Hematopoietic multipotent progenitor cell treated with erythropoietin and hydrocortisone succinate and interleukin-3 and kit ligand, for 4 days (in vitro differentiated cells): ENCODE results near the gene MACROD2.
"Not testable (repeated sequence)": the region's sequence is repeated elsewhere in the genome, so short reads cannot be mapped to it uniquely, and the experiment has no call there.

Experiments
- DNase-seq: peaks from one replicate; pipeline ENCODE4 v3.0.0-alpha.2; 2015

The MACROD2 gene

DNA sequence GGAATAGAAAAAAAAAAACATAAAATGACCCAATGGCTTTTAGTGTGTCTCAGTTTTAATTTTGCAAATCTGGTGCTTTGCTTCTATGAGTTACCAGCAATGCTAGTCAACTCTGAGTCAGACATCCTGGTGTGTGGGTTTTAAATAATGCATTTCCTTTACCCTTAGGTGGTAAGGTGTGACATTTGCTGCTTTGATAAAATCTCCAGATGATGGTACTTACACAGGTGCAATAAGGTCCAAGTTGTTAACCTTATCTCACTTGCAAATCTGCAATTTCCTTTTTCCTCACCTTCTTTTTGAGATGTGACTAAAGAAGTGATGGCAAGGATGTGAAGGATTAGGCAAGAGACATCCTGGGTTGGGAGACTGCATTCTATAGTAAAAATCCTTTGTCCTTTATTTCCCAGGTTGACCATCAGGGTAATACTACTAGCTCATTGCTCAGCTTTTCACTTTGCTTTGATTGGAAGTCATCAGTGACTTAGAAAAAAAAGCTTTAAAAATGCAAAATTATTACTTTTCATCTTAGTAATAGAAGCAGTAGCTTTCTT lies 1160.6 kb downstream of the MACROD2 start:
- DNase-seq: no peak

DNA sequence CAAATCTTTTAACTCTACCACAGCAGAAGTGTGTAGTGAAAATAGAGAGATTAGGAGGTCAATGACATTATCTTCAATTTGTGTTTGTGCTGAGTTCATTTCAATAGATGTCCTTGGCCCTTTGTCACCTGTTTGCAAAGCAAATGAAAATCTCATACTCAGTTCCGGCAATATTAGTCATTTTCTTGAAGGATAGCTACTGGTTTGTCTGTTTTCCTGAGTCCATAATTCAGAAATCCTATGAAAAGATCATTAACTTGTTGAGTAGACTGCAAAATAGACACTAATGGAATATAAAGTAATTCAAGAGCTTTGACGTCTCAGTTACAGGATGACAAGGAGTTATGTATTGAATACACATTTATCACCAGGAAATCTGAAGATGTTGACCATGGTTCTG lies 1163.2 kb downstream of the MACROD2 start:
- DNase-seq: no peak

DNA sequence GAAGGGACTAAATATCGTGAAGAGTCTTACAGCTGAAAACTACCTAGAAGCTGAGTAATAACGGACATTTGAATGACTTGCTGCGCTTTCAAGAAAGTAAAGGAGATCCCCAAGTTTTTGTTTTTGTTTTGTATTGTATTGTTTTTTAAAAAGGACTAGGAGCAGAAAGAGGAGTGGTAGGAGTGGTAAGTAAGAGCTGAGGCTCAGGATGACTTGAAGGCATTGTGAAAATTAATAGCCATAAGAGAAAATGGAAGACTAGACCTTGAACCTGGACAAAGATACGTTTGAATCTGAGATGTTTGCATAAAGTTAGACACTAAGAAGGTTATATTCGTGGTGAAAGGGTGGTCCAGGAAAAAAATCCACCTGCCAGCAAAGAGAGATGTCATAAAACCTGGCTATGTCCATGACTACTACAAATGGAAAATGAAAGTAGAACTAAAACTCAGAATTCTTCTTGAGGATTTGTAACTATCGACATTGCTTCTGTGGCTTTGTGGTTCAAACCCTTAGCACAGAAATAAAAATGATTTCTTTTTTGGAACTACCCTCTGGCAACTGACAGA lies 1166.8 kb downstream of the MACROD2 start:
- no peak for DNase-seq

DNA sequence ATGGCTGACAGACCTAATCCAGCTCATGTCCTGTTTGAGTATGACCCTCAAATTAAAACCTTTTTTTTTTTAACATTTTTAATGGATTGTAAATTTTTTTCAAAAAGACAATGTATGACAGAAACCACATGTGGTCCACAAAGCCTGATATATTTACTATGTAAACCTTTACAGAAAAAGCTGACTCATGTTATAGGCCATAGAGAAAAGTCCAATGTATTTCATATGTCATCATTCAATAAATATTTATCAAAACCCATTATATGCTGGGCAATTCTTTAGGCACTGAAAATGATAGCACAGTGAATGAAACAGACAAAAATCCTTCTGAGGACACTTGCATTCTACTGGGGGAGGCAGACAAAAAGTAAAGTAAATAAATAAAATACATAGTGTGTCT lies 1168.3 kb downstream of the MACROD2 start:
- DNase-seq: no peak

DNA sequence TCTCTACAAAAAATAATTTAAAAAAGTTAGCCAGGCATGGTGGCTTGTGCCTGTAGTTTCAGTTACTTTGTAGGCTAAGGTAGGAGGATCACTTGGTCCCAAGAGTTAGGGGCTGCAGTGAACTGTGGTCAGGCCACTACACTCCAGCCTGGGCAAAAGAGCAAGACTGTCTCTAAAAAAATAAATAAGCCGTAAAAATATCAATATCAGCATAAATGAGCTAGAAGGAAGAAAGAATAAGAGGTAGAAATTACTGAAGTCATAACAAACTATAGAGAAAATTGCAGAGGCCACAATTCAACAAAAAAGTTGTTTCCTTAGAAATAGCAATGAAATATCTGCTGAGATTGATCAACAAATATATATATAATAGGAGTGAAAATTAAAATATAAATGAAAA lies 1169.4 kb downstream of the MACROD2 start:
- no peak for DNase-seq

DNA sequence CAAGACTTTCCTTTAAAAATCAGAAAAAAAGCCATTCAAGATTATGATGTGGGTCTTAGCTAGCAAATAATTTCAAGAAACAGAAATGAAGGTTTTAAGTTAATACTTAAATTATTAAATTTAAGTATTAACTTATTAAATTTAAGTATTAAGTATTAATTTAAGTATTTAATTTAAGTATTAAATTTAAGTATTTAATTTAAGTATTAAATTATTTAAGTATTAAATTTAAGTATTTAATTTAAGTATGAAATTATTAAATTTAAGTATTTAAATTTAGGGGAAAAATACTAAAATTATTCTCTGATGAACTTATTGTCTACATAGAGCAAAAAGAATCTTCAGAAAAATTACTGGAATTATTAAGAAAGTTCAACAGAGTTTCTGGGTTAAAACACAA lies 1171.4 kb downstream of the MACROD2 start:
- DNase-seq: no peak

DNA sequence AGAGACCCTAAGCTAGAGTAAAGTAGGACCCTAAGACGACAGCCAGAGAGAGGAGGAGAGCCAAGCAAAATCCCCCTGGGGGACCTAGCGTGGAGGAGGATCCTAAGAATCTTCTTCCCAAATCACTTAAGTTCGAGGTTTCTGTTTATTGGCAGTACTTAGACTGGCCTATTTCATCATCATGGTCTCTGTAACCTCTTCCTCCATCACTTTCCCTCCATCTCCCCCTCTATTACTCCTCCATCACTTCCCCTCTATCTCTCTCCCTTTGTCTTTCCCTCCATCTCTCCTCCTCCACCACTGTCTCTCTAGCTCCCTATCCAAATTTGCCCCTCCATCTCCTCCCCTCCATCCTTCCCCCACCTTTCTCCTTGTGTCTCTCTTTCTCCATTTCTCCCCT lies 1175.7 kb downstream of the MACROD2 start:
- DNase-seq: no peak

DNA sequence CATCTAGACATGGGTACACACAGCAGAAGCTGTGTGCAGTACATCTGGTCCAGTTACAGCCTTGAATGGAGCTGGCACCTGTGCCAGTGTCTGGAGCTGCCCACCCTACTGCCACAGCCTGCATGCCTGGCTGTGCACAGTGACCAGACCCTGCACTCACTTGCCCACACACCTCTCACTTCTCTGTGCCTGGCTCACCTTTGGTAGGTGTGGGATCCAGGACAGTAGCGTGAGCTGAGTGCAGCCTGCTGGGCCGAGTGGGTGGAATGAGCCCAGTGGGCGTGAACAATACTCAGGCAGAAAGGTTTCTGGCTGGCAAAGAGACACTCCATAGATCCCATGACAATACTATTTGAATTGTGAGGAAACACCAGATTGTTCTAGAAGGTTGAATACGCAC lies 1181.6 kb downstream of the MACROD2 start:
- no peak for DNase-seq

DNA sequence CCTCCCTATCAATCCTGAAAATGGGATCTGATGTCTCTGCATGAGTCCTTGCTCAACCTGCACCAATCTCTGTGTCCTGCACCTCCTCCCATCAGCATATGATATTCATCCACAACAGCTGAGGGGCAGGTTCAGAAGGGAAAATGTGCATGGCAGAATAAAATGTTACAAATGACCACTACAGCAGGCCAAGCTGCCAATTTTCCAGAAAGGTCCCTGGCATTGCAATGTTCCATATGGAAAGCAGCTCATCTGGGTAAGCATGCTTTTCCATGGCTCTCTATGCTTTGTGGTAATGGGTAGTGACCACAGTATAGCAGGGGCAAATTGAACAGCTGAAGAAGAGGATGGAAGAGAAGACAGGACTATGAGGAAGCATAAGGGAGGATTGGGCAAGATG lies 1183.3 kb downstream of the MACROD2 start:
- no peak for DNase-seq

DNA sequence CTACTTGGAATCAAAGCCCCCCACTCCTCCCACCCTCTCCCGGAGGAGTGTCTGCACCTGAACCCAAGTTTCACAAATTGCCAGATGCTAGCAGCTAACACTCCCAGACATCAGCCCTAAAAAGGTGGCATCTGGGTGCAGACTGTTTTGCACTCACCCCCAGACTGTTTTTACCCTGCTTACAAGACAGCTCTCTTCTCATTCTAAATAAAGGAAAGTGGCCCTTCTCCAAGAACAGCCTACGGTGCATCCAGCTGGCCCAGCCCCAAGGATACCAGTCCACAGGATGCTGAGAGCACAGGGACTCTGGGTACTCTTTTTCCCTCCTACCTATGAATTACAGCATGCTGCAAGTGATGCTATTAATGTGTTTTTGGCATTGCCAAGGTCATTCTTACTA lies 1184.1 kb downstream of the MACROD2 start:
- no peak for DNase-seq

DNA sequence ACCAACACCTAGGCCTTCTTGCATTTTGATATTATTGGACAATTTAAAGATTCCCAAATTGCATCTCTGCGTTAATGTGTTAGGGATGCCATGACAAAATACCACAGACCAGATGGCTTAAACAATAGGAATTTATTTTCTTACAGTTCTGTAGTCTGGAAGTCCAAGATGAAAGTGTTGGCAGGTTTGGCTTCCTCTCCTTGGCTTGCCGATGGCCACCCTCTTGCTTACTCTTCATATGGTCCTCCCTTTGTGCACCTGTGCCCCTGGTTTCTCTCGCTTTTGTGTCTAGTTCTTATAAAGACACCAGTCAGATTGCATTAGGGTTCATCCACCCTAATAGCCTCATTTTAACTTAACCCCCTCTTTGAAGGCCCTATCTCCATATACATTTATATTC lies 1184.5 kb downstream of the MACROD2 start:
- DNase-seq: no peak

DNA sequence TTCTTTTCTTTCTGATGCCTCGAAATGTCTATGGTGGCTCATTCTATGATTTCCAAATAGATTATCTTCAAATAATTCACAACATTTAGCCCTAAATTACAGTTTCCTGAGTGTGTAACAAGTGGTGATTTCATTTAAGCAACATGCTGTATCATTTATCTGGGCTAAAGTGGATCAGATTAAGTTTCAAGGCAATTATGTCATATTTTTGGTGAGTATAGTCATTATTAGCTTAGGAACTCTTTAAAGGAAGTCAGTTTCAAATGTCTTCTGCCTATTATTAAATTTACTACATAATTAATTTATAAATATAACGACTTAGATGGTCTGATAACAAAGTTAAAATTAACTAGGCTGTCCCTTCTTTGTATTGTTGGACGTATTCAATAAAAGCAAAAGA lies 1190.0 kb downstream of the MACROD2 start:
- DNase-seq: no peak

DNA sequence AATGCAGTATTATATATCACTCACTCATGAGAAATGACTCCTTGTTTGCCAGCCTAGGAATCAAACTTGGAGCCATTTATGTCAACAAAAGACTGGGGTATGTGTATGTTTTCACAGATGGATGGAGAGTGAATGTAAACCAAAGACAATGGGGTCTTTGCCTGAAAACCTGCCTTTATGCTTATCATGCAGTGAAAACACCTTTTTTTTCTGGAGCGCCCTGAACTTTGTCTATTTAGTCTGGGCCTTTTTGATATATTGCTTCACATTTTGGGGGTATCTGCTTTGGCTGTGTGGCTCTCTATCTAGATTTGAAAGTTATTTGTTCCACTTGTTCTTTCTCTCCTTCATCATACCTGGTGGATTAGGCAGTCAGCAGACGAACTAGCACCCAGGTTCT lies 1190.6 kb downstream of the MACROD2 start:
- DNase-seq: no peak

DNA sequence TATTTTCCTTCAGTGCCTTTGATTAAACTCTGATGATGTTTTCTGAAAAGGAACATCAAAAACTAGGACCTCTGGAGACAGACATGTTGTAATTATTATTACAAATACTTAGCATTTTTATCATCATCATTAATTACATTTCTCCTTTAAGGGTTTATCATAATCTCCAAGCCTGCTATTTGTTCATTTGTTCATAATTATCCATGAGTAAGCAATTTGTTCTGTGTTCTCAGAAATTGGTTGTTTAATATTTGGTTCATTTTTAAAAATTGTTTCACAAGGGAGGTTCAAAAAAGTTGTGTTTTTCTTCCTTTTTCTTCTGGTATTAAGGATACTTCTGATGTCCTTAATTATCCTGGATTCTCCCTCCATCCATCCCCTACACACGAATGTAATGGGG lies 1192.3 kb downstream of the MACROD2 start:
- DNase-seq: no peak

DNA sequence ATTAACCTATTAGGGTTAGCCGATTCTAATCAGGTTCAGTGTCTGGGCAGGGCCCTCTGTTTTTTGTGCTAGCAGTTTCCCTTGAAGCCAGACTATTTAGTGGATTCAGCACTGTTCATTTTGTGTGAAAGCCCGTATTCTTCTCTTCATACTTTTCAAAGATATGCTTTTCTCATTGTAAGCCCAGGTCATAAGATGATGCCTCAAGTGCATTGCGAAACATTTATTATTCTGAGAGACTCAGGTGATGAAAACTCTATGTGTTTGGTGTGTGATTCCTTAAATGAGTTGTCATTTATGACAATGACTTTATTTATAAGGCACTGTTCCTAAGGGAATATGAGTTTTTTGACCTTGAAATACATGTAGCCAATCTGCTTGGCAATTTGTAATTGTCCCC lies 1193.1 kb downstream of the MACROD2 start:
- DNase-seq: no peak

DNA sequence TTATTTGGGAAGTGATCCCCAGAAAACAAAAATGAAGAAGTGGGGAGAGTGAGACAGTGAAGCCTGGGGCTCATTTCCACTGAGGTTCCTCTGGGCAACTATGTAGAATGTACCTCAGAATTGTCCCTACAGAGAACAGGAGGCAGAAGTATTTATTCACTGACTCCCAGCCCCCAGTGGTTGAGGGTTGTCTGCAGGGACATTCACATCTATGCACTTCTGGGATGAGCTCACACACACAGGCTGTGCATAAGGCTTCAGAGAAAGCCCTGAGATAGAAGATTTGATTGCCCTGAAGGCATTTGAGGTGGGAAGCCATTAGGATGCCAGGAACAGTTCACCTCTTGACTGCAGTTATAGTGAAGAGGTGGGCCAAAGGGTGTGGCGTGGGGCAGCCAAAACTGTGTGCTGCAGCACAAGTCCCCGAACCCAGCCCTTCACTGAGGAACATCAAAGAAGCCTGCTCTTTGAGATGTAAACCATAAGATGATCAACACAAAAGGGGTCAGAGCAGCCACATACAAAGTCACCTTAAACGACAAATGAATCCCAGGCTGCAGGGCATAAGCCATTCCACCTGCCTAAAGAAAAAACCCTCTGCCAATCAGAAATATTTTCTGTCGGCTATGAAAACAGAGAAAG lies 1195.9 kb downstream of the MACROD2 start:
- DNase-seq: no peak

DNA sequence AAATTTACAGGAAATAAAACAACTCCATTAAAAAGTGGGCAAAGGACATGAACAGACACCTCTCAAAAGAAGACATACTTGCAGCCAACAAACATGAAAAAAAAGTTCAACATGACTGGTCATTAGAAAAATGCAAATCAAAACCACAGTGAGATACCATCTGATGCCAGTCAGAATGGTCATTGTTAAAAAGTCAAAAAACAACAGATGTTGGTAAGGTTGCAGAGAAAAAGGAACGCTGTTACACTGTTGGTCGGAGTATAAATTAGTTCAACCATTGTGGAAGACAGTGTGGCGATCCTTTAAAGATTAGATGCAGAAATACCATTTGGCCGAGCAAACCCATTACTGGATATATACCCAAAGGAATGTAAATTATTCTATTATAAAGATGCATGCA lies 1200.1 kb downstream of the MACROD2 start:
- no peak for DNase-seq

DNA sequence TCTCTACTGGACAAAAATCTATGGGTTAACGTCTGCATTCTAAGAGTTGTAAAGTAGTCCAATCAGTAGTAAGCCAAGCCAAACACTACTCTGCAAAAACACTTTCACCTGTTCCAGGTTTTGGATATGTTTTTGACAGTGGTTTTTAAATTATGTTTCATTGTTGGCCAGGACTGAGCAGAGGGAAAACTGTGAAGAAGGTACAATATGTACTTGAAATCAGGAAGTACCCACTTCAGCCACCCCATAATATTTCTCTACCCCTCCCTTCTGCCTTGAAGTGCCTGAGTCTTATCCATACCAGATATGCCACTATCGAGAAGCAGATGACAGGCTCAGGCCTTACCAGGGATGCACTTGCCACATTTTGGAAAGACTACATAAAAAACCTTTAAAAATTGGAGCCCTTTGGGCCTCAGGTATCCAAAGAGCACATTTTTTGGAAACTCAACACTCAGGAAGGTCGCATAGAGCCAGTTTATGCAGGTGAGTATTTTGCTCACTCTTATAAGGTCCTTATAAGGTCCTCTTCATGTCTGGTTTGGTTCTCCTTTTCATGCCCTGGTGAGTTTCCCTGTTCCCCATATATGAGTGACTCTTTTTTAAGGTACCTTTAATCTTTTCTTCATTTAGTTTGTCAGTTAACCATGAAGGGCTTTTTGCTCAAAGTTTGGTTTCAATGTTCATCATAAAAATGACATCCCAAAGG lies 1201.4 kb downstream of the MACROD2 start:
- no peak for DNase-seq

DNA sequence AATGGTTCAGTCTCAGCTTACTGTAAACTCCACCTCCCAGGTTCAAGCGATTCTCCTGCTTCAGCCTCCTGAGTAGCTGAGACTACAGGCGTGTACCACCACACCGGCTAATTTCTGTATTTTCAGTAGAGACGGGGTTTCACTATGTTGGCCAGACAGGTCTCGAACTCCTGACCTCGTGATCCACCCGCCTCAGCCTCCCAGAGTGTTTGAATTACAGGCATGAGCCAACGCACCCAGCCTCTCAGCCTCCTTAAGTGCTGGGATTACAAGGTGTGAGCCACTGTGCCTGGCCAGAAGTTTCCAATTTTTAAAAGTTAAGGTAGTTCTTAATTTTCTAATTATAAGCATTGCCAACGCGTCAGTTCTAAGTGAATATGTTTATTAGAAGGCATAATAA lies 1202.7 kb downstream of the MACROD2 start:
- not testable (repeated sequence) for DNase-seq

DNA sequence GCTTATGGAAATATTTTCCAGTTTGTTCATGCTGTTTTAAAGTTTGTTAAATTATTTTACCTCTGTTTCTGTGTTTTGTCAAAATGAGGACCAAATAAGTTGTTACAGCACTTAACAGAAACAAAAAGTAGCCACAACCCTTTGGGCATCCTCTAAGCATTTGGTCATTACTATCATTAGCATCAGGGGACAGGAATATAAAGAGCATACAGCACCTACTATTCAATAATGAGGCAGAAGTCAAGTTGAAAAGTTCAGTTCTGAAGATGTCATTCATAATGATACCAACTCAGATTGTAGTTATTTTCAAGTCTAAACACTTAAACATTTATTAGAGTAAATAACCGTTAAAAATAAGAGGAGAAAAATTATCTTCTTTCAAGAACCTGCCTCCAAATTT lies 1204.4 kb downstream of the MACROD2 start:
- DNase-seq: no peak

DNA sequence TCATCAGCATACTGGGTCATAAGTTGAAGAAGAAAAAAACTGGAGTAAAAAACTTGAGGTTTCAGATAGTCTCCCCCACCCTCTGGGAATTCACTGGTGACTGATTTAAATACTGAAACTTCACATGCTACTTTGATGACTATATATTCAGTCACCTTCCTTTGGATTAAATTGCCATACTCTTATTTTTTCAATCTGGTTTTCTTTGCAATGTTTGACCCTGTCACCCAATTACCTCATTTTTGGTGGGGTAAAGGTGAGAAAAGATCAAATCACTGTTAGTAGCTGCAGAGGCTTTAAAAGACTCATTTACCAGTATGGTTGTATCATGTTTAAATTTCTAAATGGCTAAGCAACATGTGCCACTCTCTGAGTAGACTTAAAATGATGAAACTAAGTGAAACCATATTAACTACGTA lies 1204.8 kb downstream of the MACROD2 start:
- no peak for DNase-seq

DNA sequence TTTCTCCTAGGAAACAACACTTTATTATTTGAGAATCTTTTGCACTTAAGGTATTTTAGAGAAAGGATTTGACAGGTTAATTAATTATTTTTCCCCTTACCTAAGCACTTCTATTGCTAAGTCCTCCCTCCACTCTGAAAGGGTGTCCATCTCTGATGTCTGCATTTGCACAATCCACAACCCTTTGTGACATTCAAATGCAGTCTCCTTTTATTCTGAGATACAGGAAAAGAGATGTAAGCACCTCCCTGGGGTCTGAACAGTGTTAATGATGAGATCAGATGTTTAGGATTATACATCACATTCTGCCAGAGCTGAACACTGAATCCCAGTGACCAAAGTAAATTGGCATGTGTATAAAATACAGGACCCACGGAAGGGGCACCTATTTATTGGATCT lies 1206.3 kb downstream of the MACROD2 start:
- no peak for DNase-seq

DNA sequence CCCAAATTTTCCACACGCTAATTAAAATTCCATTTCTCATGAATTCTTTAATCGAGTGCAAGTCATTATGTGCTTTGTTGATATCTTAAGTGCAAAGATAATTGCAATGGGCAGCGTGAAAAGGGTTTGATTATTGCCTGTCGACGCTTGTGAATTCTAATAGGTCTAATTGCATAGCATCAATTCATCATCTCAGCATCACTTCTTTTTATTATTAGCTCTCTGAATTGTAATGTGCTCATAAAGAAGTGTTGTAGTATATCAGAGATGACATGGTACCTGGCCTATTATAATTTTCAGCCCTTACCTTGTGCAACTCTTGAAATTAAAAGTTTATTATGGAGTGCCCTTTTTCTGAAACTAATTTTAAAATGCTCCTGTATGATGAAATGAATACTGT lies 1208.9 kb downstream of the MACROD2 start:
- DNase-seq: no peak

DNA sequence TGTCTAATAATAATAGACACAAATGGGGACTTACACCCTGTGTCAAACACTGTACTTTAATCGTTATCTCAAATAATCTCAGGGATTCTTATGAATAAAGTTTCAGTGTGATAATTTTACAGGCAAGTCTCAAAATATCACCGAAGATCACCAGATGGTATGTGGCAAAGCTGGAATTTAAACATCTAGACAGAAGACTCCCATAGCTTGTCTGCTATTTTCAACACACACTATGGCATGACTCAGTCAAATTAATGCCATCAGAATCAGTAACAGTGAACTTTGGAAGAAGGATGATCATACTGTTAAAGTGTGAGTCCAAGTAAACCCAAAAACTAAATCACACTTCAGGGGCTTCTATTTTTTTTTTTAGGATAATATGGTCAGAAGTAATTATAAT lies 1209.7 kb downstream of the MACROD2 start:
- DNase-seq: no peak
